Measurements from ENCODE around the gene METTL27.
"Not testable (repeated sequence)": the region's sequence is repeated elsewhere in the genome, so short reads cannot be mapped to it uniquely, and the experiment has no call there.

The METTL27 gene

GRCh38 chr7:73839290-73839689 is 3.0 kb downstream of the METTL27 start:
- no peak overlapping the region for H3K4me3 ChIP-seq (ENCODE audit: control insufficient read depth in 1 of 7, extremely low read depth in 1 of 7, insufficient read depth in 4 of 7, low read depth in 2 of 7, low read length in 6 of 7)
- no peak overlapping the region for H3K27ac ChIP-seq (ENCODE audit: insufficient read depth in 1 of 2, low read depth in 1 of 2, low read length in 2 of 2, poor library complexity in 1 of 2, severe bottlenecking in 2 of 2)
- no peaks in the 10 kb centered on the region for H3K36me3 ChIP-seq (ENCODE audit: control insufficient read depth in 4 of 4, insufficient read depth in 4 of 4, low read length in 3 of 4)
- POLR2A ChIA-PET: no interaction called here
- 100% methylated on average over 7 of the region's 7 CpGs for WGBS (ENCODE audit: insufficient coverage)
- no peaks in the 10 kb centered on the region for H3K9me3 ChIP-seq (ENCODE audit: control extremely low read depth in 1 of 5, control insufficient read depth in 4 of 5, insufficient read depth in 2 of 5, low read depth in 1 of 5, low read length in 4 of 5)
- no peak for DNase-seq
- H3K27me3 ChIP-seq (replicated peaks in 2 of 5; ENCODE audit: control insufficient read depth in 4 of 5, insufficient read depth in 5 of 5, low read length in 4 of 5): peaks cover 0 to 12% (median 3%) of the 10 kb centered on the region in 5 experiments
- peaks cover 3 to 20% (median 19%) of the 10 kb centered on the region in 4 experiments for H3K4me1 ChIP-seq (ENCODE audit: control extremely low read depth in 1 of 4, control insufficient read depth in 4 of 4, insufficient read depth in 4 of 4, low read length in 3 of 4)
- CTCF ChIA-PET: interaction anchor here (1.0 kb wide), 1 partner anchor 18 kb away, joined by 3 read pairs; no protein-coding TSS in a partner anchor

GRCh38 chr7:73838642-73839041 is 3.7 kb downstream of the METTL27 start:
- CTCF ChIA-PET: interaction anchor here (1.0 kb wide), 1 partner anchor 18 kb away, joined by 3 read pairs; no protein-coding TSS in a partner anchor
- H3K27ac ChIP-seq (ENCODE audit: insufficient read depth in 1 of 2, low read depth in 1 of 2, low read length in 2 of 2, poor library complexity in 1 of 2, severe bottlenecking in 2 of 2): no peak overlapping the region
- POLR2A ChIA-PET: no interaction called here

GRCh38 chr7:73837167-73837566 is 5.1 kb downstream of the METTL27 start:
- H3K9me3 ChIP-seq (ENCODE audit: control extremely low read depth in 1 of 5, control insufficient read depth in 4 of 5, insufficient read depth in 2 of 5, low read depth in 1 of 5, low read length in 4 of 5); H3K27me3 ChIP-seq (replicated peaks in 2 of 5; ENCODE audit: control insufficient read depth in 4 of 5, insufficient read depth in 5 of 5, low read length in 4 of 5); CTCF ChIA-PET; POLR2A ChIA-PET; H3K27ac ChIP-seq (ENCODE audit: insufficient read depth in 1 of 2, low read depth in 1 of 2, low read length in 2 of 2, poor library complexity in 1 of 2, severe bottlenecking in 2 of 2); DNase-seq; H3K36me3 ChIP-seq (ENCODE audit: control insufficient read depth in 4 of 4, insufficient read depth in 4 of 4, low read length in 3 of 4); H3K4me3 ChIP-seq (ENCODE audit: control insufficient read depth in 1 of 7, extremely low read depth in 1 of 7, insufficient read depth in 4 of 7, low read depth in 2 of 7, low read length in 6 of 7): not testable (repeated sequence)
- peaks cover 0 to 13% (median 10%) of the 10 kb centered on the region in 4 experiments for H3K4me1 ChIP-seq (ENCODE audit: control extremely low read depth in 1 of 4, control insufficient read depth in 4 of 4, insufficient read depth in 4 of 4, low read length in 3 of 4)

More at GRCh38 chr7:73838642-73839041, 3.7 kb downstream of the METTL27 start:
- Histone ChIP-seq H3K36me3 (ENCODE audit: control insufficient read depth in 4 of 4, insufficient read depth in 4 of 4, low read length in 3 of 4) (no peaks in the 10 kb centered on the region), H3K9me3 (ENCODE audit: control extremely low read depth in 1 of 5, control insufficient read depth in 4 of 5, insufficient read depth in 2 of 5, low read depth in 1 of 5, low read length in 4 of 5) (no peaks in the 10 kb centered on the region), H3K4me1 (ENCODE audit: control extremely low read depth in 1 of 4, control insufficient read depth in 4 of 4, insufficient read depth in 4 of 4, low read length in 3 of 4) (peaks cover 3 to 19% (median 15%) of the 10 kb centered on the region in 4 experiments), H3K27me3 (replicated peaks in 2 of 5; ENCODE audit: control insufficient read depth in 4 of 5, insufficient read depth in 5 of 5, low read length in 4 of 5) (peaks cover 0 to 7% (median under 1%) of the 10 kb centered on the region in 5 experiments), H3K4me3 (ENCODE audit: control insufficient read depth in 1 of 7, extremely low read depth in 1 of 7, insufficient read depth in 4 of 7, low read depth in 2 of 7, low read length in 6 of 7) (no peak overlapping the region)
- DNase-seq: no peak
- WGBS (ENCODE audit: insufficient coverage): 9% methylated on average over 5 of the region's 6 CpGs

DNA sequence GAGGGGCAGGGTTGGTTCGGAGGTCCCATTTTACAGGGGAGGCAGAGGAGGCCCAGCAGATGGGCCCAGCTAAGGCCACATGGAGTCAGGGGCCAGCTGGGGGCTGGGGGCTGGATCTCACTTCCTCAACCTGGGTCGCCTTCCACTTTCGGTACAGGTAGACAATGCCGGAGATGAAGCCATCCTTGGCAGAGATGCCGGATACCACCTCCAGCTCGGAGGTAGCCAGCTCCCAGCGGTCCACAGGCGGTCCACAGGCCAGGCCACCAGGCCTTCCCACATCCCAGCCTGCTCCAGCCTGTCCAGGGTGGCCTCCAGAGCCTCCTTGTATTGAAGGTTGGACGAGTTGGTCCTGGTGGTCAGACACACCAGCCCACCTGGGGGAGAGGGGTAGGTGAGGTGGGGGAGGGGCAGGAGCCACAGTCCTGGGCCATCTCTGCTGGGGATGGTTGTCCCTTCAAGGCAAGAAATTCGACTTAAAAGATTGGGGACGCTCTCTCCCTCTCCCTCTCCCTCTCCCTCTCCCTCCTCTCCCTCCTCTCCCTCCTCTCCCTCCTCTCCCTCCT is 7.6 kb downstream of the METTL27 start:
- Histone ChIP-seq H3K9me3 (ENCODE audit: control extremely low read depth in 1 of 5, control insufficient read depth in 4 of 5, insufficient read depth in 2 of 5, low read depth in 1 of 5, low read length in 4 of 5) (no peaks in the 10 kb centered on the region), H3K27ac (ENCODE audit: insufficient read depth in 1 of 2, low read depth in 1 of 2, low read length in 2 of 2, poor library complexity in 1 of 2, severe bottlenecking in 2 of 2) (no peak overlapping the region), H3K4me3 (ENCODE audit: control insufficient read depth in 1 of 7, extremely low read depth in 1 of 7, insufficient read depth in 4 of 7, low read depth in 2 of 7, low read length in 6 of 7) (no peak overlapping the region), H3K27me3 (replicated peaks in 2 of 5; ENCODE audit: control insufficient read depth in 4 of 5, insufficient read depth in 5 of 5, low read length in 4 of 5) (peaks cover 0 to 11% (median 2%) of the 10 kb centered on the region in 5 experiments), H3K36me3 (ENCODE audit: control insufficient read depth in 4 of 4, insufficient read depth in 4 of 4, low read length in 3 of 4) (no peaks in the 10 kb centered on the region), H3K4me1 (ENCODE audit: control extremely low read depth in 1 of 4, control insufficient read depth in 4 of 4, insufficient read depth in 4 of 4, low read length in 3 of 4) (peaks cover 0 to 7% (median 5%) of the 10 kb centered on the region in 4 experiments)
- no peak for DNase-seq
- ChIA-PET POLR2A (no interaction called here), CTCF (interaction anchor here (1.8 to 3.3 kb wide), 2 partner anchors 12 to 20 kb away, joined by 5 to 14 read pairs; no protein-coding TSS in a partner anchor)
- 88% methylated on average over 9 of the region's 11 CpGs for WGBS (ENCODE audit: insufficient coverage)

GRCh38 chr7:73833251-73833919 is 8.9 kb downstream of the METTL27 start:
- 69% methylated on average over 10 of the region's 13 CpGs for WGBS (ENCODE audit: insufficient coverage)
- Histone ChIP-seq H3K36me3 (ENCODE audit: control insufficient read depth in 4 of 4, insufficient read depth in 4 of 4, low read length in 3 of 4) (no peaks in the 10 kb centered on the region), H3K9me3 (ENCODE audit: control extremely low read depth in 1 of 5, control insufficient read depth in 4 of 5, insufficient read depth in 2 of 5, low read depth in 1 of 5, low read length in 4 of 5) (no peaks in the 10 kb centered on the region), H3K27ac (ENCODE audit: insufficient read depth in 1 of 2, low read depth in 1 of 2, low read length in 2 of 2, poor library complexity in 1 of 2, severe bottlenecking in 2 of 2) (no peak overlapping the region), H3K4me1 (ENCODE audit: control extremely low read depth in 1 of 4, control insufficient read depth in 4 of 4, insufficient read depth in 4 of 4, low read length in 3 of 4) (peaks cover 0 to 13% (median 6%) of the 10 kb centered on the region in 4 experiments), H3K27me3 (replicated peaks in 2 of 5; ENCODE audit: control insufficient read depth in 4 of 5, insufficient read depth in 5 of 5, low read length in 4 of 5) (peaks cover 0 to 8% (median 2%) of the 10 kb centered on the region in 5 experiments), H3K4me3 (ENCODE audit: control insufficient read depth in 1 of 7, extremely low read depth in 1 of 7, insufficient read depth in 4 of 7, low read depth in 2 of 7, low read length in 6 of 7) (no peak overlapping the region)
- ChIA-PET CTCF (interaction anchor here (0.6 to 3.3 kb wide), 4 partner anchors 11 to 21 kb away, joined by 3 to 14 read pairs (median 5); no protein-coding TSS in a partner anchor), POLR2A (interaction anchor here (0.6 kb wide), 2 partner anchors 47 to 211 kb away, joined by 3 read pairs; no protein-coding TSS in a partner anchor)
- no peak for DNase-seq

- Histone ChIP-seq H3K27me3 (replicated peaks in 2 of 5; ENCODE audit: control insufficient read depth in 4 of 5, insufficient read depth in 5 of 5, low read length in 4 of 5) (peaks cover 0 to 8% (median 2%) of the 10 kb centered on the region in 5 experiments), H3K27ac (ENCODE audit: insufficient read depth in 1 of 2, low read depth in 1 of 2, low read length in 2 of 2, poor library complexity in 1 of 2, severe bottlenecking in 2 of 2) (no peak overlapping the region), H3K4me1 (ENCODE audit: control extremely low read depth in 1 of 4, control insufficient read depth in 4 of 4, insufficient read depth in 4 of 4, low read length in 3 of 4) (peaks cover 0 to 17% (median 10%) of the 10 kb centered on the region in 4 experiments), H3K9me3 (ENCODE audit: control extremely low read depth in 1 of 5, control insufficient read depth in 4 of 5, insufficient read depth in 2 of 5, low read depth in 1 of 5, low read length in 4 of 5) (no peaks in the 10 kb centered on the region), H3K4me3 (ENCODE audit: control insufficient read depth in 1 of 7, extremely low read depth in 1 of 7, insufficient read depth in 4 of 7, low read depth in 2 of 7, low read length in 6 of 7) (no peak overlapping the region), H3K36me3 (ENCODE audit: control insufficient read depth in 4 of 4, insufficient read depth in 4 of 4, low read length in 3 of 4) (no peaks in the 10 kb centered on the region)
- CTCF ChIA-PET: interaction anchor here (0.6 to 3.3 kb wide), 3 partner anchors 10 to 22 kb away, joined by 5 to 14 read pairs (median 5); no protein-coding TSS in a partner anchor
- no peak for DNase-seq
- POLR2A ChIA-PET: interaction anchor here (0.6 kb wide), 1 partner anchor 211 kb away, joined by 3 read pairs; no protein-coding TSS in a partner anchor
- WGBS (ENCODE audit: insufficient coverage): 89% methylated on average over 7 of the region's 13 CpGs
These were observed 9.5 kb downstream of the METTL27 start for GRCh38 chr7:73832806-73833205.

Measured in common myeloid progenitor, CD34-positive (primary cell).